HEK293 (cell line): Measurements from ENCODE around the gene NAA20.

ENCODE experiments used
- GLI4 ChIP-seq: fragments of 450-650 bp; formaldehyde crosslinking; IDR thresholded peaks from 2 replicates; pipeline ENCODE4 v1.5.1; 2016; ENCODE audit warnings: missing biosample characterization, missing genetic modification characterization
- ZNF274 ChIP-seq, 2 experiments: fragments of 200-500 bp in 1 of 2; fragments of 450-650 bp in 1 of 2; sonication (Bioruptor generic) in 1 of 2; formaldehyde crosslinking in 1 of 2; IDR thresholded peaks; 2 replicates each; pipeline versions ENCODE4 v1.5.1 to v1.6.1; 2014 to 2016; ENCODE audit warnings: borderline replicate concordance in 1 of 2, inconsistent platforms in 1 of 2, low read length in 1 of 2, missing biosample characterization in 1 of 2, missing genetic modification characterization in 1 of 2
- ZNF521 ChIP-seq: fragments of 450-650 bp; formaldehyde crosslinking; IDR thresholded peaks from 2 replicates; pipeline ENCODE4 v1.5.1; 2017; ENCODE audit warnings: missing biosample characterization, mild to moderate bottlenecking, missing genetic modification characterization
- ZNF670 ChIP-seq: fragments of 450-650 bp; formaldehyde crosslinking; IDR thresholded peaks from 2 replicates; pipeline ENCODE4 v1.5.1; 2016; ENCODE audit warnings: missing biosample characterization, missing genetic modification characterization, low read depth
- TF ChIP-seq, protein P1 (sequence below): fragments of 450-650 bp; formaldehyde crosslinking; IDR thresholded peaks from 2 replicates; pipeline ENCODE4 v1.5.1; 2016; ENCODE audit warnings: missing biosample characterization, missing genetic modification characterization

- TF ChIP-seq ZNF521 (tag by site-specific recombination) (no peak), GLI4 (tag by site-specific recombination) (no peak), ZNF274 (IDR thresholded peaks at IDR 0.05; ENCODE audit: low read length) (no peak), ZNF274 (tag by site-specific recombination; IDR thresholded peaks at IDR 0.05; ENCODE audit: borderline replicate concordance) (no peak), ZNF670 (tag by site-specific recombination) (no peak)
- TF ChIP-seq, protein P1, sequence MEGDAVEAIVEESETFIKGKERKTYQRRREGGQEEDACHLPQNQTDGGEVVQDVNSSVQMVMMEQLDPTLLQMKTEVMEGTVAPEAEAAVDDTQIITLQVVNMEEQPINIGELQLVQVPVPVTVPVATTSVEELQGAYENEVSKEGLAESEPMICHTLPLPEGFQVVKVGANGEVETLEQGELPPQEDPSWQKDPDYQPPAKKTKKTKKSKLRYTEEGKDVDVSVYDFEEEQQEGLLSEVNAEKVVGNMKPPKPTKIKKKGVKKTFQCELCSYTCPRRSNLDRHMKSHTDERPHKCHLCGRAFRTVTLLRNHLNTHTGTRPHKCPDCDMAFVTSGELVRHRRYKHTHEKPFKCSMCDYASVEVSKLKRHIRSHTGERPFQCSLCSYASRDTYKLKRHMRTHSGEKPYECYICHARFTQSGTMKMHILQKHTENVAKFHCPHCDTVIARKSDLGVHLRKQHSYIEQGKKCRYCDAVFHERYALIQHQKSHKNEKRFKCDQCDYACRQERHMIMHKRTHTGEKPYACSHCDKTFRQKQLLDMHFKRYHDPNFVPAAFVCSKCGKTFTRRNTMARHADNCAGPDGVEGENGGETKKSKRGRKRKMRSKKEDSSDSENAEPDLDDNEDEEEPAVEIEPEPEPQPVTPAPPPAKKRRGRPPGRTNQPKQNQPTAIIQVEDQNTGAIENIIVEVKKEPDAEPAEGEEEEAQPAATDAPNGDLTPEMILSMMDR (tag by site-specific recombination): no peak
Measured at GRCh38 chr20:20021835-20022234, 4.7 kb downstream of the NAA20 start.
